ENCODE results near the gene CNTROB.

CNTROB gene

DNA sequence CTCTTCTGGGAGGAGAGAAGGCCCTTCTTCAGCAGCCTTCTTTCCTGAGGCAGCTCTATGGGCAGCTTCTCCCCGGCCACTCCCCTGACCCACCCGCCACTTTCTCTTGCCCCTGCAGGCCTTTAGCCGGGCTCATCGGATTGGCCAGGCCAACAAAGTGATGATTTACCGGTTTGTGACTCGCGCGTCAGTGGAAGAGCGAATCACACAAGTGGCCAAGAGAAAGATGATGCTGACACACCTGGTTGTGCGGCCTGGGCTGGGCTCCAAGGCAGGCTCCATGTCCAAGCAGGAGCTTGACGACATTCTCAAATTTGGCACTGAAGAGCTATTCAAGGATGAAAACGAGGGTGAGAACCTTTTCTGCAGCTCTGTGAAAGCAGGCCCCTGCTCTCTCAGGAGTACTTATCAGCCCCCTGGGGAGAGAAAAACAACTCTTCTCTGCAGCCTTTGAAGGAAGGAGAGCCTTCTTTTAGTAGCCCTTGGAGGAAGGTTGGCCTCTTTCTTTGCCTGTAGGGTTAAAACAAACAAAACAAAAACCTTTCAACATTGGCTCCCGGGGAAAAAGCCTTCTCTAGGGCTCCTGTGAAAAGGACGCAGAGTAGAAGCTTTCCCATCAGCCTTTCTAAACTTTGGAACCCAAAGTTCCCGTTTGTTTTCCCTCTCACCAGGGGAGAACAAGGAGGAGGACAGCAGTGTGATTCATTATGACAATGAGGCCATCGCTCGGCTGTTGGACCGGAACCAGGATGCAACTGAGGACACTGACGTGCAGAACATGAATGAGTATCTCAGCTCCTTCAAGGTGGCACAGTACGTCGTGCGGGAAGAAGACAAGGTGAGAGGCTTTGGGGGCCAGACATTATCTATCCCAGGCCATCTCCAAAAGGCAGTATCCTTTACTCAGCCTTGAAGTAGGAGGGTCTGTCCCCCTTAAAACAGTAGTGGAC is 28.6 kb upstream of the CNTROB start:
- DNase-seq = no peak

DNA sequence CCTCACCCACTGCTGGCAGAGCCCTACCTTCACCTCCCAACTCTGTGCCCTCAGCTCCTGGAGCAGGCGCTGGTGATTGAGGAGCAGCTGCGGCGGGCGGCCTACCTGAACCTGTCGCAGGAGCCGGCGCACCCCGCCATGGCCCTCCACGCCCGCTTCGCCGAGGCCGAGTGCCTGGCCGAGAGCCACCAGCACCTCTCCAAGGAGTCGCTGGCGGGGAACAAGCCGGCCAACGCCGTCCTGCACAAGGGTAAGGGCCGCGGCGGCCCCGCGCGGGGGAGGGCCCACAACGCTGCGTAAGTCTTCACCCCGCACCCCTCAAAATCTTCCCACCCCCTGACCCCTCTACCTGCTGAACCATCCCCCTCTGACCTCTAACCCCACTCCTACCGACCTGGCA is 22.9 kb upstream of the CNTROB start:
- no peak for DNase-seq

DNA sequence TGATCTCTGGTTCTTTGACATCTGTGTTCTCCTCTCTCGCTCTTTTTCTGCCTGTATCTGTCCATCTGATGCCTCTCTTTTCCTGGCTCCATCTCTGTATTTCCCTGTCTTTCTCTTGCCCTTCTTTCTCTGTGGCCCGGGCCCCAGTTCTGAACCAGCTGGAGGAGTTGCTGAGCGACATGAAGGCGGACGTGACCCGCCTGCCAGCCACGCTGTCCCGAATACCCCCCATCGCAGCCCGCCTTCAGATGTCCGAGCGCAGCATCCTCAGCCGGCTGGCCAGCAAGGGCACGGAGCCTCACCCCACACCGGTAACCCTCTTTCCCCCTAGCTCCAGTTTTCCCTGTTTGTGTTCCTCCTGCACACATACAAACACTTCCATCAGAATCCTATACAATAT is 21.7 kb upstream of the CNTROB start:
- no peak for DNase-seq

DNA sequence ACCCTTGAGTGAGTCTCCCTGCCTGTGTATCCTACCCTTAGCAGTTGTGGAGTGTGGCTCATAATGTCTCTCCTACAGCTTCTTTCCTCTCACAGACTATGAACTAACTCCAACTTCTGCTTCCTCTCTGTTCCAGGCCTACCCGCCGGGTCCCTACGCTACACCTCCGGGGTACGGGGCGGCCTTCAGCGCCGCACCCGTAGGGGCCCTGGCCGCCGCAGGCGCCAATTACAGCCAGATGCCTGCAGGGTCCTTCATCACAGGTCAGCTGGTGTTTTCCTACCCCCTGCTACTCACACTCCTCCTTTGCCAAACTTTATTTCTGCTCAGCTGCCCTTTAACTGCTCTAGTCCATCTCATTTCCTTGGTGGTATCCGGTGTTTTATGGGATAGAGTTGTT is 21.3 kb upstream of the CNTROB start:
- DNase-seq = no peak

DNA sequence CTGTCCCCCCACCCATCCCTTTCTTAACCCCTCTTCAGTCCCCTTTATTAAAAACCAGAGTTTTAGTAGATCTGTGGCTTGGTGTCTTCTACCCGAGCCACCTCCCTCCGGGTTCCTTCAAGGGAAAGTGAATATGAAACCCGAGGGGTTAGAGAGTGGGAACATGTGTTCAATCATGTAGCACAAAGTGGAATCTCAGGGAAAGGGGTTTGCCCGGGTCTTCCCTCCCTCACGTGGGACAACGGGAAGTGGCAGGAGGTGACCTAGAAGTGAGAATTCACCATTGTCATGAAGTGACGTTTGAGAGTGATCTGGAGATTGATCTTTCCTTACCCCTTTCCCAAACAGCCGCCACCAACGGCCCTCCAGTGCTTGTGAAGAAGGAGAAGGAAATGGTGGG is 20.9 kb upstream of the CNTROB start:
- DNase-seq = no peak

DNA sequence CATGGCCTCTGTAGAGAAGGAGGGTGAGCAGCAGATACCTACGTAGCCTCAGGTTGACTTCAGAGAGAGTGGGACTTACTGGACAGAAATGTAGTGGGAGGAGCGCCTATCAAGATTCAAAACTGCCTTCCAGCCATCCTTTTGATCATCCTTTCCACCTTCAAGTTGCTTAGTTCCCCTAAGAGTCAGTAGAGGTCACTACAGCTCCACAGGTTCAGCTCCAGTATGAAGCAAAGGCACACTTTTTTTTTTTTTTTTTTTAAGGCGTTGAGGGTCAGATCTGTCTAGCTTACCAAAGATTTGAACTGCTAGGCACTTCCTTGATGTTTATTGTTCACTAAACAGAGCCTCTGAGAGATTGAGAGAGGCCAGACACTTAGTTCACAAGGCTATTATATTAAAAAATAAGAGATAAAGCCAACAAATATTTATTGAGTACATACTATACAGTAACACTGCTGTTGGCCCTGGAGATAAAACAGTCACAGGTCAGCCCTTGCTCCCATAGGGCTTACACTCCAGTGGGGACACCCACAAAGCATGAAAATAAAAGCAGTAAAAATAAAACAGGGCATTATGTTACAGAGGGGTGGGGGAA is 19.0 kb upstream of the CNTROB start:
- peak in 1 of 2 experiments; percentile 22 for DNase-seq

DNA sequence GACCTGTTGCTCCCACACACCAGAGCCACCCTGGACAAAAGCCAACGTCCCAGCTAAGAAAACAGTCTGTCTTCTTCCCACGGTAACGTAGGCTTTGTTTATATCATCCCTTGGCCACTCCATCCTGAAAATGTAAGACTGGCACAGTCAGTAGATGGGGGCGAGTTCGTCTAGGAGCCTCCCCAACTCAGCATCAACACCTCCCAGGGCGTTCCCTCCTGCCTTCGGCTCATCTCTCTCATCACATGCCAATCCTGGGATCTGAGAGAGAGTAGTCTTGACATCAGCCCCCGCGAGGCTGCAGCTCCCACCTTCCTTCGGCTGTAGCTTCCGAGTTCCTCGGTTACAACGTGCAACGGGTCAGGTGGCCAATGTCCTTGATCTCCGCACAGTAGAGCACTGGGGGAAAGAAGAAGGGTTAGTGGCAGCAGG is 16.8 kb upstream of the CNTROB start:
- no peak for DNase-seq

DNA sequence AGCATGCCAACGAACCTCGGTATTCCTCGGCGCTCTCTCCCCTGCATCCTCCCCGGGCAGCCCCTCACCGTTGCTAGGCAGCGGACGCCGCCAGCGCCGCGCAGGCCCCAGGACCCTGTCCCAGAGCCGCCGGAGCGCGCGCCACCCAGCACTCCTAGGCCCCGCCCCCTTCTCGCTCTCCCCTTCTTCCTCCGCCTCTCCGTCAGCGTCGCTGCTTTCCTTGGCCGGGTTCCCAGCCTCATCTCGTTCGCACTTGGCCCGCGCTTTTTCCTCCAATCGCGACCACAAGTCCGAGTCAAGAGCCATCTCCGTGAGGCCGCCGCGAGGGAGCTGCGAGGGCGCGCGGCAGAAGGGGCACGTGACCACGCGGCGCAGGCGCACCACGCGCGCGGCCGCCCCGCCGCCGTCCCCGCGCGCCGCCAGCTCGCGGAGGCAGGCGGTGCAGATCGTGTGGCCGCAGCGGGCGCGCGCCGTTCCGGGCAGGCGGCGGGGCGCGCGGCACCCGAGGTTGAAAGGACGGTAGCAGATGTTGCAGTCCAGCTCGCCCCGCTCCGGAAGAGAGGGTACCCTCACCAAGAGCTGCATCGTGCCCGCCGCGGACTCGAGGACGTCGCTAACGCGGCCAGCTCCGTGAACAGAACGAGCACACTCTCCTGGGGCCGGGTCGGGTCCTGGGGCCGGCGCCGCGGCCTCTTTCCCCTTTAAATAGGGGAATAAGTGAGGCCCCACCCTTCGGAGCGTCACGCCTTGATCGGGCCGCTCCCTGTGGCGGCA is 16.2 kb upstream of the CNTROB start, which contains the start of gene RNF227:
TSS of gene RNF227 (minus strand) at position 679 of the 774 bp plus-strand sequence. CDS start at position 585, 94 bp downstream.
- DNase-seq = peak; percentile 72

DNA sequence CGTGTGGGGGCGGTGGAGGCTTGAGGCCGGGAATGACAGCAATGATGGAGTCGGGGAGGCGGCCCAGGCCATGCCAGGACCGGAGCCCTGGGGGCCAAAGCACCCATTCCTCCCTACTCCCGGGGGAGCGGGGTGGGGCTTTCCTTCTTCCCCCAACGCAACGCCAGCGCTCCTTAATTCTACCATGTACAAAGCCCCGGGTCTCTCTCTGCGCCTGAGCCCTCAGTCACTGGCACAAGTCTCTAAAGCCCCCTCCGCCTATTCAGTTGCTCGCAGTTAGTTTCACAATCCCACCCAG is 15.7 kb upstream of the CNTROB start:
- DNase-seq = no peak

DNA sequence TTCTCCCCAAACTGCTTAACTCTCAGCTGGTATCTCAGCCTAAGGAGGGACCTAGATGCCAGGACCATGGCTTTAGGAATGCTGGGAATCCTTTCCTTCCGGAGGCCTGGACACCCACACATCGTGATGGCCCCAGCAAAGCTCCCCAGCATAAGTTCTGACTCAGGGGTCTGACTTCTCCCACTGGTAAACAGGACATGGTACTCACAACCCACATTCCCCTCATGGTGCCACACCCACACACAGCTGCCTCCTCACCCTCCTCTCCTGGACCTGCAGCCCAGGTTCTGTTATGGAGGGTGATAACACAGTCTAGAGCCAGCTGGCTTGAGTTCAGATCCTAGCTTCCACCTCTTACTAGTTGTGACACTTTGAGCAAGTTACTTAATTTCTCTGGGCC is 15.2 kb upstream of the CNTROB start:
- no peak for DNase-seq

DNA sequence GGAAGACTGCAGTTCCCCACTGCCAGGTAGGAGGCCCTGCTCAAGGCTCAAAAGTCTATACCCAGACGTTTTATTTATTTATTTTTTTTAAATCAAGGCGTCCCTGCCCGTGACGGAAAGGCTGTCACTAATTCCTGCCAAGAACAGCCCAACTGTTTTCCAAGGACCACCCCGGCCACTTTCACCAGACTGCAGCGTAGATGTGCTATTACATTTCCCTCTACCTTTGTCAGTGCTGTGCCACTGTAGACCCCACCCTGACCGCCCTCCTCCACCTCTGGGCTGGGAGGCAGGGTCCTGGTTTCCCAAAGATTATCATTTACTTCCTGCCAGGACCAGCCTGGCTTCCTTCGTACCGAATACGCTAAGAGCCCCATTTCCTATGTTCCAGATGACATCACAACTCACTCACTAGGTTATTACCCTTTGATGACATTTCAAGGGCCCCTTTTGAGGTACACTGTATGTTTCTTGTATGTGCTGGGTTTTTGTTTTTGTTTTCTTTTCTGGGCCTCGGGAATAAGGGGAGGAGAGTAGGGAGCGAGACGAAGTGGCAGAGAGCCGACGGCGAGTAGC is 9.6 kb upstream of the CNTROB start:
- no peak for DNase-seq

DNA sequence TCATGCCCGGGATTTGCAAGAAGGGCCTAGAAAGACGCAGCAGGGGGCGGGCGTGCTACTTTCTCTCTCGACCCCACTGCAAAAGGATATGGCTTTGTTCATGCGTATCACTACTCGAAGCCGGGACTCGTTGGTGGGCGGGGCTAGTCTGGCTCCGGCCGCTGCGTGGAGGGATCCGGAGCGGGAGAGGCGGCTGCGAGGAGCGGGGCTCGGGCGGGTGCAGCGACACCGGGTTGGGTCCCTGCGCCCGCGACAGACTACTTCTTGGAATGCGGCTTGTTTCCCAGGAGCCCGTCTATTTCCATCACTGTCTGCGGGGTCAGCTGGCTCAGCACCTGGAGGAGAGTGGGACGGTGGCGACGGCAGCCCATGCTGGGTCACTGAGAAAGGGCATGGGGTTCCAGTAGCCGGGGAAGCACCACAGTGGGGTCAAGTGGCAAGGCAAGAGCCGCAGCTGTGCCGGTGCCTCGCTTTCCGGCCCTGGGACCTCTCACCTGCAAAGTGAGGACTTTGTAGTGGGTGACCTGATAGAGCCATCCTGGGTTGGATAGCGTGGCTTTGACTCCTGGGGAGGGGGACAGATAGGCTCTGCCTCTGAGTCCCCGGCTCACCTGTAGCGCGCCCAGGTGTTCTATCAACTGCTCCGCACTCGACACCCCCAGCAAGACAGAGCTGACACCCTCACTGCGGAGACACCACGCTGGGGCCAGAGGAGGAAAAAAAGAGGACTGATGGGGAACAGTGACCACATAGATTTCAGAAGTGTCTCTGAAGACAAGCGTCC is 9.0 kb upstream of the CNTROB start:
- peak; percentile 80 to 82 for DNase-seq

DNA sequence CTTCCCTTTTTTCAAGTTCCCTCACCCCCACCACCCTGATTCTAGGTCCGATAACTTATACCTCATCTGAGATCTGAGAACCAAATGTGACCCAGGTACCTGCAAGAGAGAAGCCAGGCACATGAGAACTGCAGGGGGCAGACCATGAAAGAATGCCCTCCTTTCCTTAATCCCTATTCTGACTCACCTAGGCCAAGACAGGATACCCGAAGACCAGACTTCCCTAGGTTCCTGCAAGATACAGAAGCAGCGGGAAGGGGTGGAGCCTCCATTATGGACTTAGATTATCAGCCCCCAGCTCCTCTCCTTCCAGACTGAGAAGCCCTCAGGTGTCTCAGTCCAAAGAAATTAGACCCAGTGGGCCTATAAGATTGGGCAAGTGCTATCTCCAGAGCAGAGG is 4.4 kb upstream of the CNTROB start:
- no peak for DNase-seq

DNA sequence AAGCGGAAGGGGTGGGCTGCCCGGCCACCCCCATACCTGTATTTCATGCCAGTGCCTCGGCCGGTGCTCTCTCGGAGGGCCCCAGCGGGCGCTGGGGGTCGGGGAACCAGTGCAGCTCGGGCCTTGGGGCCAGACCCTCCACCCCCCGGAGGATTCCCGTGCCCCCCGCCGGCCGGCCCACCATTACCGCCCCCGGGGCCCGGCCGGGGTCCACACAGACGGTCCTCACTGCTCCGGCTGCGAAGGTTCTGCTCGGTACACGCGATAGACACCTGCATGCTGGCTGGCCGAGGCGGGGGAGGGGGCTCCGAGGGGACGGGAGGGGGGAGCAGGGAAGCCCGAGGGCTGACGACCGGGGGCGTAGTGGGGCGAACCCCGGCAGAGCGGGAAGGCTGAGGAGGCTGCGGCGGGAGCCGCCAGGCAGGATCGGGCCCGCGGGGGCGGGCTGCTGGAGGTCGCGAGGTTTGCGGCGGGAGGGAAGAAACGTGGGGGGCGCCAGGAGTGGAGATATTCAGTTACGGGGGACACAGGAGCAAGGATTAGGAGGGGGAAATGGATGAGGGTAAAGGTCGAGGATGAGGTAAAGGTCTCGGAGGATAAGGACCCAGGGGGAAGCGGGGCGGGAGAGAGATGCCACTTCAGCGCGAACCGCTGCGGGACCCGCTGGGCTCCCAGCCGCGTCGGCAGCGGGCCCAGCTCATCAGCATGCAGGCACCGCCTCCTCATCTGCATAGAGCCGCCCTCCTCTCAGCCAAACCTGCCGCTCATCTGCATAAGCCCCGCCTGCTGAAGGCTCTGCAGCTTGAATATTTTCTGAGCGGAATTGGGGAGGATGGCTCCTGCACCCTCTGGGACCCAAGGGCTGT is 2.6 kb upstream of the CNTROB start, which contains the start of gene KCNAB3:
TSS of gene KCNAB3 (minus strand) at position 699 of the 866 bp plus-strand sequence. CDS start at position 278, 421 bp downstream.
- peak; percentile 47 to 48 for DNase-seq

DNA sequence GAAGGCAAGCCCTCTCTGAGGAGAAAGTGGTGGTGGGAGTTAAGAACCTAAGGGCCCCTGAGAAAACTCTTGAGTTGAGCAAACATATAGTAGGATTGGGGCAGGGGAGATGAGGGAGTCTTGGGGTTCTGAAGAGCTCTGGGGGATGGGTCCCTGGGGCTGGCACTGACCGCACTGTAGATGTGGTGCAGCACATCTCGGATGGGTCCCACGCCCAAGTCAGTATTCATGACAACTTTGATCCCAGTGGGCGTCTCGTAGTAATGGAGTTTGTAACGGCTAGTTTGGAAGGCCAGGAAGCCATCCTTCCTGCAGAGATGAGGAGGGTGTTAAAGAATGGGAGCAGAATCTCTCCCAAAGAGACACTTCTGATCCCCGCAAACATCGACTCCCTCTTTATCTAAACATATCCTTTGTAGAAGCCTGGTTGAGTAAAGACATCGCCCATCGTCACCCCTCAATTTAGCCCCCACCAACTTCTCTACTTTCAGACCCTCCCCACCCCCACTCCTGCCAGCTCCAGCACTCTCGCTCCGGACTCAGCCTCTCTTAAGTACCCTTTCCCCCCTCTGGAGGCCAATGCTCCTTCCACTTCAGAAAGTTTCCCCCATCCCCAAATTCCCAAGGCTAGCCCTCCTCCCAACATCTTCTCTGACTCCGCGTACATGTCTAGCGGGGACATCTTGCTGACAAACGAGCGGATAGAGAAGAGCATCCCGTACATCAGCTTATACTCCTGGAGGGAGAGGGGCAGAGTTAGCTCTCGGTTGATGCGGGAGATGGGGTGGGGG is 970 bp upstream of the CNTROB start:
- DNase-seq = no peak

DNA sequence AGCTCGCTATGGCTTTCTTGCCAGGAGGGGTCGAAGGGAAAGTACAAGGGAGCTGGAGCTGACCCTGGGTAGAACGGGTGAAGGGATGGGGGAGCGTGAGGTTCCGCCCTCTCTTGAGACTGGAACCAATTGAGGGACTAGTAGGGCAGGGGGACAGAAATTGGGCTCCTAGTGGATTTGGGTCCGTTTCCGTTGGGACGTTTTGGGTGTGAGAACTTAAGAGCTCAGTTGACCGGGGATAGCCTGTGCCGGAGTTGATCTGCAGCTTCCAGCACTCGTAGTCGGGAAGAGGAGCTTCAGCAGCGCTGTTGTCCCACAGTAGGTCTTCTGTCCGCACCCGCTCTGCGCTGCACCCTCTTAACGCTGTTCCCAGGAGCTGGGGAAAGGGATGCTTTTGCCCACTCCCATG is 481 bp downstream of the CNTROB start:
- DNase-seq = peak in 1 of 2 experiments; percentile 7

DNA sequence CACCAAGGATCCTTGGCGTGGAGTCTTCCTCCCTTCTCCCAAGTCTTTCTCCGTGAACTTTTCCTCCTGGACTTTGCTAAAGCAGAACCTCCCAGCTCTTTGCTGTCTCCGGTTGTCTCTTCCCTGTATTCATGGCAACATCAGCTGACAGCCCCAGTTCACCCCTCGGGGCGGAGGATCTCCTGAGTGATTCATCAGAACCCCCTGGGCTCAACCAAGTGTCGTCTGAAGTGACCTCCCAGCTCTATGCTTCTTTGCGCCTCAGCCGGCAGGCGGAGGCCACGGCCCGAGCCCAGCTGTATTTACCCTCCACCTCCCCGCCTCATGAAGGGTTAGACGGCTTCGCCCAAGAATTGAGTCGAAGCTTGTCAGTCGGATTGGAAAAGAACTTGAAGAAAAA is 943 bp downstream of the CNTROB start:
- DNase-seq = peak in 1 of 2 experiments; percentile 7

DNA sequence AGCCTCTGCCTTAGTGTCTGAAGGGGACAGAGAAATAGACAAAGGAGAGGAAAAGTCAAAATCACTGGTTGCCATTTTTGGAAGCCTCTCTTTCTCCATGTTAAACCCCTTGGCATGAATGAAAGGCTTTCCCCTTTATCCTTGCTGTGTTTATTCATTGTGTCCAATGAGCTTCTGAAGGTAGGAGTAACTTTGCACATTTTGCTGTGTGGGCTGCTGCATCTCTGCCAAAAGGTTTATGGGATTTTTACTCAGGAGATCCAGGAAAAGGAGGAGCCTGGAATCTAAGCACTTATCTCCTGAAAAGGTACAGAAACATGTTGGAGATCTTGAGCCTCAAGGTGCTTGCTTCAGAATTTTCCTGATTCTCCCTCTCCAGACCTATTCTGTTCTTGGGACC is 3.9 kb downstream of the CNTROB start:
- DNase-seq = no peak

DNA sequence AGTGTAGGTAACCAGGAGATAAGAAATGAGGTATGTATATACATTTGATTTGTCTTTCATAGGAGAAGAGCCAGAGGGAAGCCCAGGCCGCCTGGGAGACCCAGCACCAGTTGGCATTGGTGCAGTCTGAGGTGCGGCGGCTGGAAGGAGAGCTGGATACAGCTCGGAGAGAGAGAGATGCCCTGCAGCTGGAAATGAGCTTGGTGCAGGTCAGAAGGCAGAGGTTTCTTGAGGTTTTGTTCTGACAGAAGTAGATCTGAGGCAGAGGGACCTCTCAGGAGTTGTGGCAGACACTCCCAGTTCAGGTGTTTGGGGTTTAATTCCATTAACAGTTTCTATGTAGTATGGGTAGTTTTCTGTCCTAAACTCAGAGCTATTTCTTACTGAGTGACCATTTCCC is 8.0 kb downstream of the CNTROB start:
- no peak for DNase-seq

DNA sequence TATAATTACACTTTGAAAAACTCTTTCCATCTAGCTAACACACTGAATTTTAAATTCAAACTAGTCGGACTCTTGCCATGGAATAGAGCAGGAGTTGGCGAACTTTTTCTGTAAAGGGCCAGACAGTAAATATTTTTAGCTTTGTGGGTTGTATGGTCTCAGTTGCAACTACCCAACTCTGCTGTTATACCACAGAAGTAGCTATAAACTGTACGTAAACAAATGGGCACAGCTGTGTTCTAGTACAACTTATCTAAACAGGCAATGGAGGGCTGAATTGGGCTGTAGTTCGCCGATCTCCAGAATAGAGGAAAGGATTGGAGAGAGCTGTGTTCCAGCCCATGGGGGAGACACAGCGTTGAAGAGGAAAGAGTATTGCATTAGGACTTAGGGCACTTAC is 8.7 kb downstream of the CNTROB start:
- no peak for DNase-seq
